ENCODE measurements around the gene NONO. TPM values are rescaled to one million over a fixed set of nuclear protein-coding genes. Genes with fewer than 3 reads are reported as not detected.

The NONO gene
- polyA plus RNA-seq, 1 of the 3 experiments (the other 2 are of a cell fraction): 288 TPM

DNA sequence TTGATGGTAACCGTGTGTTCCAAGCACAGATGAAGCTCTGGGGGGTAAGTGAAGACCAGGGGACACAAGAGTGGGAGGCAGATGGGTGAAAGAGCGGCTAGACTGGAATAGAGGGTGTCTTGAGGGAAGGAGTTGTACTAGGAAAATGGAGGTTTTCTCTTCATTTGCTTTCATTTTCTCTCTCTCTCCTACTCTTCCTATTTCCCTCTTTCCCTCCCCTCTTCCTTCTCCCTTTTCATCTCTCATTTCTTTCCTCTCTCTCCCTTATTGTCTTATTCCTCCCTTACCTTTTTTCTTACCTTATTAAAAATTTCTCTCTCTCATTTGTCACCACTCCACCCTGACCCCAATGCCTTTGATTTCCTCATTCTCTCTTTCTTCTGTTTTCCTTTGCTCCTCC is 21.1 kb downstream of the NONO start (continued):
- TF ChIP-seq, protein P1, sequence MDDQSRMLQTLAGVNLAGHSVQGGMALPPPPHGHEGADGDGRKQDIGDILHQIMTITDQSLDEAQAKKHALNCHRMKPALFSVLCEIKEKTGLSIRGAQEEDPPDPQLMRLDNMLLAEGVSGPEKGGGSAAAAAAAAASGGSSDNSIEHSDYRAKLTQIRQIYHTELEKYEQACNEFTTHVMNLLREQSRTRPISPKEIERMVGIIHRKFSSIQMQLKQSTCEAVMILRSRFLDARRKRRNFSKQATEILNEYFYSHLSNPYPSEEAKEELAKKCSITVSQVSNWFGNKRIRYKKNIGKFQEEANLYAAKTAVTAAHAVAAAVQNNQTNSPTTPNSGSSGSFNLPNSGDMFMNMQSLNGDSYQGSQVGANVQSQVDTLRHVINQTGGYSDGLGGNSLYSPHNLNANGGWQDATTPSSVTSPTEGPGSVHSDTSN (IDR thresholded peaks at IDR 0.05): no peak
- no peak for TF ChIP-seq TEAD4 (IDR thresholded peaks at IDR 0.05; ENCODE audit: borderline replicate concordance, insufficient read depth)
- no peak for TF ChIP-seq TCF12 (IDR thresholded peaks at IDR 0.05)
- TF ChIP-seq FOXJ3 (CRISPR knock-in tag; IDR thresholded peaks at IDR 0.05): no peak

DNA sequence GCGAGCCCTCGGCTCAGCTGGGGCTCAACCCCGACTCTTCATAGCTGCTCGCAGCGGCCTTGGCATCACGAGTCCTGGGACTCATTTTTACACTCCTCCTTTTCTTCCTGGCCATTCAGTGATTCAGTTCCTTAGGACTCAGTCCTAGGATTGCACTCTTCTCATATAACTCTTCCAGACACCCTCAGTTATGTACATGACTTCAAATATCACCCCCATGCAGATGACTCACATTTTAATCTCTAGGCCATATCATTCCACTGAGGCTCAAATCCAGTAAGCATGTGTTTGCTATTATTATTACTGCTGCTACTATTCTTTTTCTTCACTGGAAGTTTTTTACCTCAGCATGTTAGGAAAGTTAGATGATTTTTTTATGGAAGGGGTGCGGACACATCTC is 32.5 kb downstream of the NONO start:
- H3K27ac ChIP-seq (ENCODE audit: low read depth in 2 of 2, low read length in 1 of 2): peak overlapping the region in 1 of 2 experiments; percentile 72; a peak in 3 of 4 replicates
- no peak overlapping the region for H3K4me3 ChIP-seq (ENCODE audit: low read depth in 2 of 2, low read length in 1 of 2)
- H2AFZ ChIP-seq (ENCODE audit: low read depth): no peak overlapping the region
- no peaks in the 10 kb centered on the region for H3K4me1 ChIP-seq (ENCODE audit: control insufficient read depth in 1 of 2, insufficient read depth in 2 of 2, low read depth in 1 of 2, low read length in 1 of 2)
- no peaks in the 10 kb centered on the region for H3K79me2 ChIP-seq (ENCODE audit: insufficient read depth)
- ChIA-PET CTCF (no interaction called here), POLR2A (no interaction called here)
- WGBS (ENCODE audit: low lambda C conversion rate): 87% methylated on average over 4 of the region's 7 CpGs
- no peaks in the 10 kb centered on the region for H4K20me1 ChIP-seq (ENCODE audit: insufficient read depth)
- peaks cover 15% of the 10 kb centered on the region for H3F3A ChIP-seq (replicated peaks; ENCODE audit: insufficient read depth)
- H3K27me3 ChIP-seq (ENCODE audit: insufficient read depth): no peaks in the 10 kb centered on the region
- no peak for DNase-seq
- no peak overlapping the region for H3K9ac ChIP-seq
- no peaks in the 10 kb centered on the region for H3K9me3 ChIP-seq
- no peak overlapping the region for H3K4me2 ChIP-seq
- no peaks in the 10 kb centered on the region for H3K9me2 ChIP-seq
- no peaks in the 10 kb centered on the region for H3K36me3 ChIP-seq (replicated peaks in 1 of 2; ENCODE audit: control insufficient read depth in 1 of 2, insufficient read depth in 2 of 2, low read length in 1 of 2)
- no peak for TF ChIP-seq NFIC (IDR thresholded peaks at IDR 0.05; ENCODE audit: borderline replicate concordance)
- TF ChIP-seq ELF1 (IDR thresholded peaks at IDR 0.05): no peak
- no peak for TF ChIP-seq YY1 (IDR thresholded peaks at IDR 0.05; ENCODE audit: low read depth)
- TF ChIP-seq, protein P2, sequence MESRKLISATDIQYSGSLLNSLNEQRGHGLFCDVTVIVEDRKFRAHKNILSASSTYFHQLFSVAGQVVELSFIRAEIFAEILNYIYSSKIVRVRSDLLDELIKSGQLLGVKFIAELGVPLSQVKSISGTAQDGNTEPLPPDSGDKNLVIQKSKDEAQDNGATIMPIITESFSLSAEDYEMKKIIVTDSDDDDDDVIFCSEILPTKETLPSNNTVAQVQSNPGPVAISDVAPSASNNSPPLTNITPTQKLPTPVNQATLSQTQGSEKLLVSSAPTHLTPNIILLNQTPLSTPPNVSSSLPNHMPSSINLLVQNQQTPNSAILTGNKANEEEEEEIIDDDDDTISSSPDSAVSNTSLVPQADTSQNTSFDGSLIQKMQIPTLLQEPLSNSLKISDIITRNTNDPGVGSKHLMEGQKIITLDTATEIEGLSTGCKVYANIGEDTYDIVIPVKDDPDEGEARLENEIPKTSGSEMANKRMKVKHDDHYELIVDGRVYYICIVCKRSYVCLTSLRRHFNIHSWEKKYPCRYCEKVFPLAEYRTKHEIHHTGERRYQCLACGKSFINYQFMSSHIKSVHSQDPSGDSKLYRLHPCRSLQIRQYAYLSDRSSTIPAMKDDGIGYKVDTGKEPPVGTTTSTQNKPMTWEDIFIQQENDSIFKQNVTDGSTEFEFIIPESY (IDR thresholded peaks at IDR 0.05; ENCODE audit: borderline replicate concordance, low read depth): no peak
- TF ChIP-seq GATA2 (CRISPR knock-in tag; IDR thresholded peaks at IDR 0.05): no peak
- TF ChIP-seq, protein P3, sequence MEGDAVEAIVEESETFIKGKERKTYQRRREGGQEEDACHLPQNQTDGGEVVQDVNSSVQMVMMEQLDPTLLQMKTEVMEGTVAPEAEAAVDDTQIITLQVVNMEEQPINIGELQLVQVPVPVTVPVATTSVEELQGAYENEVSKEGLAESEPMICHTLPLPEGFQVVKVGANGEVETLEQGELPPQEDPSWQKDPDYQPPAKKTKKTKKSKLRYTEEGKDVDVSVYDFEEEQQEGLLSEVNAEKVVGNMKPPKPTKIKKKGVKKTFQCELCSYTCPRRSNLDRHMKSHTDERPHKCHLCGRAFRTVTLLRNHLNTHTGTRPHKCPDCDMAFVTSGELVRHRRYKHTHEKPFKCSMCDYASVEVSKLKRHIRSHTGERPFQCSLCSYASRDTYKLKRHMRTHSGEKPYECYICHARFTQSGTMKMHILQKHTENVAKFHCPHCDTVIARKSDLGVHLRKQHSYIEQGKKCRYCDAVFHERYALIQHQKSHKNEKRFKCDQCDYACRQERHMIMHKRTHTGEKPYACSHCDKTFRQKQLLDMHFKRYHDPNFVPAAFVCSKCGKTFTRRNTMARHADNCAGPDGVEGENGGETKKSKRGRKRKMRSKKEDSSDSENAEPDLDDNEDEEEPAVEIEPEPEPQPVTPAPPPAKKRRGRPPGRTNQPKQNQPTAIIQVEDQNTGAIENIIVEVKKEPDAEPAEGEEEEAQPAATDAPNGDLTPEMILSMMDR (IDR thresholded peaks at IDR 0.05): no peak
- TF ChIP-seq POLR2AphosphoS5 (IDR thresholded peaks at IDR 0.05; ENCODE audit: low read depth, low read length): no peak
- no peak for TF ChIP-seq MXI1 (IDR thresholded peaks at IDR 0.05; ENCODE audit: low read depth, low read length)
- TF ChIP-seq, protein P4, sequence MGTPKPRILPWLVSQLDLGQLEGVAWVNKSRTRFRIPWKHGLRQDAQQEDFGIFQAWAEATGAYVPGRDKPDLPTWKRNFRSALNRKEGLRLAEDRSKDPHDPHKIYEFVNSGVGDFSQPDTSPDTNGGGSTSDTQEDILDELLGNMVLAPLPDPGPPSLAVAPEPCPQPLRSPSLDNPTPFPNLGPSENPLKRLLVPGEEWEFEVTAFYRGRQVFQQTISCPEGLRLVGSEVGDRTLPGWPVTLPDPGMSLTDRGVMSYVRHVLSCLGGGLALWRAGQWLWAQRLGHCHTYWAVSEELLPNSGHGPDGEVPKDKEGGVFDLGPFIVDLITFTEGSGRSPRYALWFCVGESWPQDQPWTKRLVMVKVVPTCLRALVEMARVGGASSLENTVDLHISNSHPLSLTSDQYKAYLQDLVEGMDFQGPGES (IDR thresholded peaks at IDR 0.05; ENCODE audit: low read depth, low read length): no peak
- peak; percentile 68 for TF ChIP-seq JUND (IDR thresholded peaks at IDR 0.05)
- TF ChIP-seq FOXM1 (IDR thresholded peaks at IDR 0.05; ENCODE audit: low read depth): no peak
- no peak for TF ChIP-seq GABPA (IDR thresholded peaks at IDR 0.05; ENCODE audit: low read depth)
- no peak for TF ChIP-seq MEF2A (IDR thresholded peaks at IDR 0.05; ENCODE audit: borderline replicate concordance, low read depth)
- TF ChIP-seq EZH2phosphoT487 (IDR thresholded peaks at IDR 0.05; ENCODE audit: borderline replicate concordance, low read depth): no peak
- no peak for TF ChIP-seq TEAD4 (IDR thresholded peaks at IDR 0.05; ENCODE audit: borderline replicate concordance, insufficient read depth)
- no peak for TF ChIP-seq SIN3A (IDR thresholded peaks at IDR 0.05; ENCODE audit: borderline replicate concordance, low read depth, low read length)
- peak; percentile 76; the same call in 1 of the 2 replicates for TF ChIP-seq FOSL2 (IDR thresholded peaks at IDR 0.05; ENCODE audit: borderline replicate concordance, low read depth)
- TF ChIP-seq, protein P5, sequence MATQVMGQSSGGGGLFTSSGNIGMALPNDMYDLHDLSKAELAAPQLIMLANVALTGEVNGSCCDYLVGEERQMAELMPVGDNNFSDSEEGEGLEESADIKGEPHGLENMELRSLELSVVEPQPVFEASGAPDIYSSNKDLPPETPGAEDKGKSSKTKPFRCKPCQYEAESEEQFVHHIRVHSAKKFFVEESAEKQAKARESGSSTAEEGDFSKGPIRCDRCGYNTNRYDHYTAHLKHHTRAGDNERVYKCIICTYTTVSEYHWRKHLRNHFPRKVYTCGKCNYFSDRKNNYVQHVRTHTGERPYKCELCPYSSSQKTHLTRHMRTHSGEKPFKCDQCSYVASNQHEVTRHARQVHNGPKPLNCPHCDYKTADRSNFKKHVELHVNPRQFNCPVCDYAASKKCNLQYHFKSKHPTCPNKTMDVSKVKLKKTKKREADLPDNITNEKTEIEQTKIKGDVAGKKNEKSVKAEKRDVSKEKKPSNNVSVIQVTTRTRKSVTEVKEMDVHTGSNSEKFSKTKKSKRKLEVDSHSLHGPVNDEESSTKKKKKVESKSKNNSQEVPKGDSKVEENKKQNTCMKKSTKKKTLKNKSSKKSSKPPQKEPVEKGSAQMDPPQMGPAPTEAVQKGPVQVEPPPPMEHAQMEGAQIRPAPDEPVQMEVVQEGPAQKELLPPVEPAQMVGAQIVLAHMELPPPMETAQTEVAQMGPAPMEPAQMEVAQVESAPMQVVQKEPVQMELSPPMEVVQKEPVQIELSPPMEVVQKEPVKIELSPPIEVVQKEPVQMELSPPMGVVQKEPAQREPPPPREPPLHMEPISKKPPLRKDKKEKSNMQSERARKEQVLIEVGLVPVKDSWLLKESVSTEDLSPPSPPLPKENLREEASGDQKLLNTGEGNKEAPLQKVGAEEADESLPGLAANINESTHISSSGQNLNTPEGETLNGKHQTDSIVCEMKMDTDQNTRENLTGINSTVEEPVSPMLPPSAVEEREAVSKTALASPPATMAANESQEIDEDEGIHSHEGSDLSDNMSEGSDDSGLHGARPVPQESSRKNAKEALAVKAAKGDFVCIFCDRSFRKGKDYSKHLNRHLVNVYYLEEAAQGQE (IDR thresholded peaks at IDR 0.05; ENCODE audit: low read depth, low read length): no peak
- no peak for TF ChIP-seq CHD2 (IDR thresholded peaks at IDR 0.05; ENCODE audit: low read length, partially characterized antibody)
- TF ChIP-seq, protein P1 (IDR thresholded peaks at IDR 0.05): peak; percentile 52

Measured in SK-N-SH (cell line).